ENCODE measurements around the gene OSM. TPM values are rescaled to one million over a fixed set of nuclear protein-coding genes. Genes with fewer than 3 reads are reported as not detected.

The OSM gene
- polyA plus RNA-seq, 1 of the 3 experiments (the other 2 are of a cell fraction) = not detected

DNA sequence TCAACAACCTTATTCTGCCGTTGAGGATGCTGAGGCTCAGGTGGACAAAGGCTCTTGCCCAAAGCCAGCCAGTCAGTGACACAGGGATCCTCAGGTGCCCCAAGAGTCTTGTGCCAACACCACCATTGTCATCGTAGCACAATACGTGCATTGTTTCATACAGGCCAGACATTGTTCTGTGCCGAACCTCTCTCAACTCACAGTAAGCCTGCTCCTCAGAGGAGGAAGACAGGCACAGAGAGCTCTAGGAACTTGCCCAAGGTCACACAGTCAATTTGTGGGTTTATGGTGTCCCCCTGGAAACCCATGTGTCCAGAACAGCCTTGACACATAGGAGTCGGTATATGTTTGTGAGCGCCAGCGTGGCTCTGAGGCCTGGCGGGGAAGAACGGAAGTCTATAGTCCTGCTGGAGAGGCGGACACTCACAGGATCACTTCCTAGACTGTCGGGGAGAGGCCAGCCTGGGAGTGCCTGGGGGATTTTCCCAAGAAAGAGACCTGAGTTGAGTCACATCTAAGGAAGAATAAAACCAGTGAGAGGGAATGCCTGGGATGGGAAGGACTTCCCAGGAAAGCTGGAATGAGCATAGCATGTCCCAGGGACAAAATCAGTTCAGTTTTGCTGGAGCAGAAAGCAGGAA, 40.3 kb downstream of the OSM start:
- Histone ChIP-seq H3F3A (replicated peaks; ENCODE audit: insufficient read depth) (no peaks in the 10 kb centered on the region), H3K79me2 (ENCODE audit: insufficient read depth) (no peaks in the 10 kb centered on the region), H3K27ac (ENCODE audit: low read depth in 2 of 2, low read length in 1 of 2) (no peak overlapping the region), H2AFZ (ENCODE audit: low read depth) (no peak overlapping the region), H3K9me3 (no peaks in the 10 kb centered on the region), H3K4me1 (ENCODE audit: control insufficient read depth in 1 of 2, insufficient read depth in 2 of 2, low read depth in 1 of 2, low read length in 1 of 2) (no peaks in the 10 kb centered on the region; a peak in 1 of 4 replicates), H4K20me1 (ENCODE audit: insufficient read depth) (no peaks in the 10 kb centered on the region), H3K4me2 (no peak overlapping the region), H3K4me3 (ENCODE audit: low read depth in 2 of 2, low read length in 1 of 2) (no peak overlapping the region), H3K9ac (no peak overlapping the region), H3K9me2 (no peaks in the 10 kb centered on the region), H3K36me3 (replicated peaks in 1 of 2; ENCODE audit: control insufficient read depth in 1 of 2, insufficient read depth in 2 of 2, low read length in 1 of 2) (no peaks in the 10 kb centered on the region), H3K27me3 (ENCODE audit: insufficient read depth) (no peaks in the 10 kb centered on the region)
- no peak for DNase-seq
- CTCF ChIA-PET = interaction anchor here (1.4 to 1.5 kb wide), 2 partner anchors 29 to 37 kb away, joined by 4 read pairs; no protein-coding TSS in a partner anchor
- WGBS (ENCODE audit: low lambda C conversion rate) = 88% methylated on average over 11 of the region's 11 CpGs
- POLR2A ChIA-PET = no interaction called here
- no peak for TF ChIP-seq CTCF (IDR thresholded peaks at IDR 0.05)

GRCh38 chr22:30225220-30225927, 41.3 kb downstream of the OSM start:
- Histone ChIP-seq H3K4me2 (no peak overlapping the region), H3K36me3 (replicated peaks in 1 of 2; ENCODE audit: control insufficient read depth in 1 of 2, insufficient read depth in 2 of 2, low read length in 1 of 2) (no peaks in the 10 kb centered on the region), H4K20me1 (ENCODE audit: insufficient read depth) (no peaks in the 10 kb centered on the region), H3K9ac (no peak overlapping the region), H2AFZ (ENCODE audit: low read depth) (no peak overlapping the region), H3K27me3 (ENCODE audit: insufficient read depth) (no peaks in the 10 kb centered on the region), H3K79me2 (ENCODE audit: insufficient read depth) (no peaks in the 10 kb centered on the region), H3K4me3 (ENCODE audit: low read depth in 2 of 2, low read length in 1 of 2) (no peak overlapping the region), H3K27ac (ENCODE audit: low read depth in 2 of 2, low read length in 1 of 2) (no peak overlapping the region), H3F3A (replicated peaks; ENCODE audit: insufficient read depth) (no peaks in the 10 kb centered on the region), H3K4me1 (ENCODE audit: control insufficient read depth in 1 of 2, insufficient read depth in 2 of 2, low read depth in 1 of 2, low read length in 1 of 2) (no peaks in the 10 kb centered on the region; a peak in 1 of 4 replicates), H3K9me2 (no peaks in the 10 kb centered on the region), H3K9me3 (no peaks in the 10 kb centered on the region)
- DNase-seq = no peak
- TF ChIP-seq GABPA (IDR thresholded peaks at IDR 0.05; ENCODE audit: low read depth) (no peak), FOSL2 (IDR thresholded peaks at IDR 0.05; ENCODE audit: borderline replicate concordance, low read depth) (no peak), IRF3 (IDR thresholded peaks at IDR 0.05; ENCODE audit: low read depth, low read length) (no peak), RXRA (IDR thresholded peaks at IDR 0.05; ENCODE audit: borderline replicate concordance, low read depth) (no peak), NRF1 (IDR thresholded peaks at IDR 0.05; ENCODE audit: low read depth, low read length) (no peak), JUND (IDR thresholded peaks at IDR 0.05) (no peak), SMC3 (IDR thresholded peaks at IDR 0.05; ENCODE audit: low read depth, low read length) (no peak), YY1 (IDR thresholded peaks at IDR 0.05; ENCODE audit: low read depth) (no peak), EZH2phosphoT487 (IDR thresholded peaks at IDR 0.05; ENCODE audit: borderline replicate concordance, low read depth) (no peak)
- TF ChIP-seq, protein P1, sequence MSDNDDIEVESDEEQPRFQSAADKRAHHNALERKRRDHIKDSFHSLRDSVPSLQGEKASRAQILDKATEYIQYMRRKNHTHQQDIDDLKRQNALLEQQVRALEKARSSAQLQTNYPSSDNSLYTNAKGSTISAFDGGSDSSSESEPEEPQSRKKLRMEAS (IDR thresholded peaks at IDR 0.05; ENCODE audit: low read depth) = no peak
- TF ChIP-seq, protein P2, sequence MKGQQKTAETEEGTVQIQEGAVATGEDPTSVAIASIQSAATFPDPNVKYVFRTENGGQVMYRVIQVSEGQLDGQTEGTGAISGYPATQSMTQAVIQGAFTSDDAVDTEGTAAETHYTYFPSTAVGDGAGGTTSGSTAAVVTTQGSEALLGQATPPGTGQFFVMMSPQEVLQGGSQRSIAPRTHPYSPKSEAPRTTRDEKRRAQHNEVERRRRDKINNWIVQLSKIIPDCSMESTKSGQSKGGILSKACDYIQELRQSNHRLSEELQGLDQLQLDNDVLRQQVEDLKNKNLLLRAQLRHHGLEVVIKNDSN (IDR thresholded peaks at IDR 0.05; ENCODE audit: borderline replicate concordance, low read depth) = no peak
- WGBS (ENCODE audit: low lambda C conversion rate) = 83% methylated on average over 7 of the region's 7 CpGs
- ChIA-PET POLR2A (no interaction called here), CTCF (interaction anchor here (1.0 to 1.4 kb wide), 3 partner anchors 15 to 118 kb away, joined by 3 to 9 read pairs (median 4); no protein-coding TSS in a partner anchor)

All from SK-N-SH (cell line).